Retinal pigment epithelial cell (primary cell): ENCODE measurements around the gene KCNE4.
A peak's percentile ranks its signal among the peaks of the same experiment; 100 is the strongest.

Experiments used
- DNase-seq: peaks from one replicate; pipeline ENCODE4 v3.0.0-alpha.2; 2010; ENCODE audit warnings: low read depth
- H3K4me3 ChIP-seq: 2 replicates; pipeline ENCODE4 v1.5.1; 2011; ENCODE audit warnings: mild to moderate bottlenecking, low read length, control low read depth, moderate library complexity
- TF ChIP-seq, protein P1 (sequence below): conservative IDR thresholded peaks from 2 replicates; pipeline ENCODE4 v1.5.1; 2011; ENCODE audit warnings: low read depth, low read length, control low read depth, inconsistent platforms

The KCNE4 gene, protein sequence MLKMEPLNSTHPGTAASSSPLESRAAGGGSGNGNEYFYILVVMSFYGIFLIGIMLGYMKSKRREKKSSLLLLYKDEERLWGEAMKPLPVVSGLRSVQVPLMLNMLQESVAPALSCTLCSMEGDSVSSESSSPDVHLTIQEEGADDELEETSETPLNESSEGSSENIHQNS

GRCh38 chr2:223051693-223052289, at the start of gene KCNE4:
Gene KCNE4 (plus strand): TSS chr2:223052190. CDS start chr2:223052831, 641 bp downstream.
- no peak for DNase-seq
- H3K4me3 ChIP-seq: peak within 1 kb of the TSS; percentile 53
- TF ChIP-seq, protein P1, sequence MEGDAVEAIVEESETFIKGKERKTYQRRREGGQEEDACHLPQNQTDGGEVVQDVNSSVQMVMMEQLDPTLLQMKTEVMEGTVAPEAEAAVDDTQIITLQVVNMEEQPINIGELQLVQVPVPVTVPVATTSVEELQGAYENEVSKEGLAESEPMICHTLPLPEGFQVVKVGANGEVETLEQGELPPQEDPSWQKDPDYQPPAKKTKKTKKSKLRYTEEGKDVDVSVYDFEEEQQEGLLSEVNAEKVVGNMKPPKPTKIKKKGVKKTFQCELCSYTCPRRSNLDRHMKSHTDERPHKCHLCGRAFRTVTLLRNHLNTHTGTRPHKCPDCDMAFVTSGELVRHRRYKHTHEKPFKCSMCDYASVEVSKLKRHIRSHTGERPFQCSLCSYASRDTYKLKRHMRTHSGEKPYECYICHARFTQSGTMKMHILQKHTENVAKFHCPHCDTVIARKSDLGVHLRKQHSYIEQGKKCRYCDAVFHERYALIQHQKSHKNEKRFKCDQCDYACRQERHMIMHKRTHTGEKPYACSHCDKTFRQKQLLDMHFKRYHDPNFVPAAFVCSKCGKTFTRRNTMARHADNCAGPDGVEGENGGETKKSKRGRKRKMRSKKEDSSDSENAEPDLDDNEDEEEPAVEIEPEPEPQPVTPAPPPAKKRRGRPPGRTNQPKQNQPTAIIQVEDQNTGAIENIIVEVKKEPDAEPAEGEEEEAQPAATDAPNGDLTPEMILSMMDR: no peak

DNA sequence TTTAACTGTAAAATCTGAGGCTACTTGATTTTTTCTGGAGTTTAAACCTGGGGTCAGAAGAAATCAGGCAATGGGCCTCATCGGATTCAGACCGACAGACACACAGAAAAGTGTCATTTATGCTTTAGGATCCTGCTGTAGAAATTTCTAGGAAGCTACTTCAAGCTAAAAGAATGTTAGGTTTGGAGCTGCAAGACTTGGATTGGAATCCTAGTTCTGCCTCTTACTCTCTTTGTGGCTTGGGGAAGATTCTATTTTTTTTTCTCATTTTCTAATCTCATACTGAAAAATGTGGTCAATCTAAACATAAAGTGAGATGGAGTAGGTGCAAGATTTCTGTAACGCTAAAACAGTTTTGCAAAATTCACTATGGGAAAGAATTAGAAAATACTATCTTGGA, 48.8 kb upstream of the KCNE4 start:
- TF ChIP-seq, protein P1: no peak
- DNase-seq: no peak
- H3K4me3 ChIP-seq: no peak overlapping the region

GRCh38 chr2:223005496-223005895, 46.5 kb upstream of the KCNE4 start:
- no peak overlapping the region for H3K4me3 ChIP-seq
- TF ChIP-seq, protein P1: no peak
- DNase-seq: no peak

GRCh38 chr2:223007531-223007930, 44.5 kb upstream of the KCNE4 start:
- H3K4me3 ChIP-seq: no peak overlapping the region
- DNase-seq: no peak
- TF ChIP-seq, protein P1: no peak

DNA sequence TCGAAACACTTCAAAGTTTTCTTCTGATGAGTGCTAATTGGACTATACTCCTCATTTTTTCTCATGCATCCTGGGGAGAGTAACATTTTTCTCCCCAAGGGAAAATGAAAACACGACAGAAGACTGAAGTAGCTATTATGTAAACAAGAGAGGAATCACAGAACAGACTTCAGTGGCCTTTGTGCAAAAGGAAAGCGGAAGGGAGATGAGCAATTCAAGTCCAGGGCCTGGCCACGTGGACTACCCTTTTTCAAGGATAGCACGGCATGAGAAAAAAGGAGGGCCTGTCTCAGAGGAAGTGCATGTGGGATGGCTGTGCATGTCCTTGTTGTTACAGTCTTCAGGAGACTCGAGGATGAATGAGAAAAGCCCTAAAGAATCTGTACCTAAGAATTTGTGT, 43.8 kb upstream of the KCNE4 start:
- no peak for DNase-seq
- no peak overlapping the region for H3K4me3 ChIP-seq
- TF ChIP-seq, protein P1: no peak

DNA sequence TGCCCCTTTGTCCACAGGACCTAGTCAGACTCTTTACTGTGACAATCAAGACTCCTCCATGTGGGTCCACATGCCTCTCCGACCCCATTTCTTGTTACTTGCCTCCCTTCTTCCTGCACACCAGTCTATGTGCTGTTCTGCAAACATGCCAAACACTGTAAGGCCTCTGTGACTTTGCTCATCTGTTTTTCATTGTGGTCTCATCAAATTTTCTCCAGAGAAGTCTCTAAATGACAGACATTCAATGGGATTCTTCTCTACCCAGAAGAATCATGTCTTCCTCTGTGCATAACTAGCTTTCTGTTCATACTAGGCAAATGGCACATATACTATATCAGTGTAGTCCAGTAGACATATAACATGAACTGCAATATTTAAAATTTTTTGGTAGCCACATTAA, 43.0 kb upstream of the KCNE4 start:
- no peak for DNase-seq
- H3K4me3 ChIP-seq: no peak overlapping the region
- TF ChIP-seq, protein P1: no peak

- TF ChIP-seq, protein P1: no peak
- no peak overlapping the region for H3K4me3 ChIP-seq
- no peak for DNase-seq
These were observed 41.3 kb upstream of the KCNE4 start for GRCh38 chr2:223010641-223011040.
